HEK293 (cell line): ENCODE measurements around the gene STX10.

Source experiments
- AEBP2 ChIP-seq: fragments of 450-650 bp; formaldehyde crosslinking; IDR thresholded peaks from 2 replicates; pipeline ENCODE4 v1.5.1; 2016; ENCODE audit warnings: missing biosample characterization, missing genetic modification characterization, borderline replicate concordance
- ATF2 ChIP-seq: fragments of 450-650 bp; formaldehyde crosslinking; IDR thresholded peaks from 2 replicates; pipeline ENCODE4 v1.5.1; 2016; ENCODE audit warnings: missing biosample characterization, missing genetic modification characterization, low read depth
- BCL11B ChIP-seq: fragments of 450-650 bp; formaldehyde crosslinking; IDR thresholded peaks from 2 replicates; pipeline ENCODE4 v1.5.1; 2016; ENCODE audit warnings: low read depth, missing biosample characterization, missing genetic modification characterization
- GLIS2 ChIP-seq: fragments of 450-650 bp; formaldehyde crosslinking; IDR thresholded peaks from 2 replicates; pipeline ENCODE4 v1.5.1; 2016; ENCODE audit warnings: missing biosample characterization, missing genetic modification characterization
- HOXC10 ChIP-seq: sonication (generic); formaldehyde crosslinking; IDR thresholded peaks from 2 replicates; pipeline ENCODE4 v1.8.1; 2023; ENCODE audit warnings: mild to moderate bottlenecking, missing genetic modification reagents
- OVOL3 ChIP-seq: fragments of 450-650 bp; formaldehyde crosslinking; IDR thresholded peaks from 2 replicates; pipeline ENCODE4 v1.5.1; 2016; ENCODE audit warnings: missing biosample characterization, missing genetic modification characterization
- PATZ1 ChIP-seq: fragments of 450-650 bp; formaldehyde crosslinking; IDR thresholded peaks from 2 replicates; pipeline ENCODE4 v1.5.1; 2016; ENCODE audit warnings: missing biosample characterization, missing genetic modification characterization
- SETDB1 ChIP-seq: IDR thresholded peaks from one replicate; pipeline ENCODE4 v1.6.1; 2017; ENCODE audit warnings: mild to moderate bottlenecking, low read length, moderate library complexity, mixed read lengths; ENCODE audit not compliant: insufficient read length
- SP7 ChIP-seq: fragments of 450-650 bp; formaldehyde crosslinking; IDR thresholded peaks from 2 replicates; pipeline ENCODE4 v1.5.1; 2016; ENCODE audit warnings: missing biosample characterization, missing genetic modification characterization
- ZNF133 ChIP-seq: fragments of 450-650 bp; formaldehyde crosslinking; IDR thresholded peaks from 2 replicates; pipeline ENCODE4 v1.5.1; 2016; ENCODE audit warnings: missing biosample characterization, missing genetic modification characterization
- ZNF138 ChIP-seq: fragments of 450-650 bp; formaldehyde crosslinking; IDR thresholded peaks from 2 replicates; pipeline ENCODE4 v1.5.1; 2016; ENCODE audit warnings: missing biosample characterization, missing genetic modification characterization, borderline replicate concordance
- ZNF202 ChIP-seq: fragments of 450-650 bp; formaldehyde crosslinking; IDR thresholded peaks from 2 replicates; pipeline ENCODE4 v1.5.1; 2016; ENCODE audit warnings: missing biosample characterization, missing genetic modification characterization, borderline replicate concordance
- ZNF214 ChIP-seq: fragments of 450-650 bp; formaldehyde crosslinking; IDR thresholded peaks from 2 replicates; pipeline ENCODE4 v1.5.1; 2017; ENCODE audit warnings: missing biosample characterization, mild to moderate bottlenecking, missing genetic modification characterization, borderline replicate concordance
- ZNF223 ChIP-seq: fragments of 450-650 bp; formaldehyde crosslinking; IDR thresholded peaks from 2 replicates; pipeline ENCODE4 v1.5.1; 2016; ENCODE audit warnings: missing biosample characterization, missing genetic modification characterization
- ZNF239 ChIP-seq: fragments of 450-650 bp; formaldehyde crosslinking; IDR thresholded peaks from 2 replicates; pipeline ENCODE4 v1.5.1; 2016; ENCODE audit warnings: missing biosample characterization, missing genetic modification characterization
- ZNF37A ChIP-seq: fragments of 450-650 bp; IDR thresholded peaks from 2 replicates; pipeline ENCODE4 v1.5.1; 2018; ENCODE audit warnings: missing biosample characterization, missing genetic modification characterization
- ZNF391 ChIP-seq: fragments of 450-650 bp; formaldehyde crosslinking; IDR thresholded peaks from 2 replicates; pipeline ENCODE4 v1.5.1; 2016; ENCODE audit warnings: low read depth, missing biosample characterization, missing genetic modification characterization, borderline replicate concordance
- ZNF48 ChIP-seq: fragments of 450-650 bp; formaldehyde crosslinking; IDR thresholded peaks from 2 replicates; pipeline ENCODE4 v1.5.1; 2016; ENCODE audit warnings: missing biosample characterization, missing genetic modification characterization
- ZNF529 ChIP-seq: fragments of 450-650 bp; formaldehyde crosslinking; IDR thresholded peaks from 2 replicates; pipeline ENCODE4 v1.5.1; 2017; ENCODE audit warnings: missing genetic modification characterization, missing biosample characterization; ENCODE audit not compliant: insufficient replicate concordance
- ZNF561 ChIP-seq: fragments of 450-650 bp; IDR thresholded peaks from 2 replicates; pipeline ENCODE4 v1.5.1; 2018; ENCODE audit warnings: missing biosample characterization, missing genetic modification characterization, borderline replicate concordance
- ZNF621 ChIP-seq: fragments of 450-650 bp; formaldehyde crosslinking; IDR thresholded peaks from 2 replicates; pipeline ENCODE4 v1.5.1; 2017; ENCODE audit warnings: missing biosample characterization, missing genetic modification characterization
- ZNF623 ChIP-seq: fragments of 450-650 bp; formaldehyde crosslinking; IDR thresholded peaks from 2 replicates; pipeline ENCODE4 v1.5.1; 2016; ENCODE audit warnings: missing biosample characterization, missing genetic modification characterization
- ZNF645 ChIP-seq: fragments of 450-650 bp; formaldehyde crosslinking; IDR thresholded peaks from 2 replicates; pipeline ENCODE4; 2016; ENCODE audit warnings: missing biosample characterization, missing genetic modification characterization
- ZNF701 ChIP-seq: fragments of 450-650 bp; formaldehyde crosslinking; IDR thresholded peaks from 2 replicates; pipeline ENCODE4 v1.5.1; 2016; ENCODE audit warnings: missing biosample characterization, missing genetic modification characterization
- ZNF76 ChIP-seq: fragments of 450-650 bp; formaldehyde crosslinking; IDR thresholded peaks from 2 replicates; pipeline ENCODE4; 2016; ENCODE audit warnings: low read depth, missing biosample characterization, missing genetic modification characterization, borderline replicate concordance
- ZSCAN16 ChIP-seq: fragments of 450-650 bp; formaldehyde crosslinking; IDR thresholded peaks from 2 replicates; pipeline ENCODE4 v1.5.1; 2016; ENCODE audit warnings: missing biosample characterization, missing genetic modification characterization
- TF ChIP-seq, protein P1 (sequence below): fragments of 450-650 bp; formaldehyde crosslinking; IDR thresholded peaks from 2 replicates; pipeline ENCODE4 v1.5.1; 2017; ENCODE audit warnings: missing biosample characterization, missing genetic modification characterization
- TF ChIP-seq, protein P2 (sequence below): fragments of 450-650 bp; formaldehyde crosslinking; IDR thresholded peaks from 2 replicates; pipeline ENCODE4 v1.5.1; 2017; ENCODE audit warnings: missing biosample characterization, missing genetic modification characterization
- TF ChIP-seq, protein P3 (sequence below): fragments of 450-650 bp; formaldehyde crosslinking; IDR thresholded peaks from 2 replicates; pipeline ENCODE4 v1.5.1; 2016; ENCODE audit warnings: missing biosample characterization, missing genetic modification characterization

Gene STX10

GRCh38 chr19:13150931-13151604 lies 893 bp upstream of the STX10 start (continued):
- TF ChIP-seq SETDB1 (no peak), ZNF48 (tag by site-specific recombination) (no peak), GLIS2 (tag by site-specific recombination) (peak; percentile 96), ZNF214 (tag by site-specific recombination) (no peak), ZNF223 (tag by site-specific recombination) (no peak), ZNF138 (tag by site-specific recombination) (no peak), ZNF391 (tag by site-specific recombination) (no peak), ATF2 (tag by site-specific recombination) (no peak), OVOL3 (tag by site-specific recombination) (no peak), ZNF621 (tag by site-specific recombination) (no peak), ZNF561 (no peak), ZNF623 (peak; percentile 17; the same call in 1 of the 2 replicates), ZNF645 (no peak), ZNF701 (tag by site-specific recombination) (no peak), ZSCAN16 (tag by site-specific recombination) (peak; percentile 45; the same call in 1 of the 2 replicates), ZNF76 (tag by site-specific recombination) (peak; percentile 71), PATZ1 (tag by site-specific recombination) (no peak), BCL11B (tag by site-specific recombination) (no peak; the same call in 1 of the 2 replicates), SP7 (tag by site-specific recombination) (no peak; the same call in 1 of the 2 replicates), ZNF529 (tag by site-specific recombination) (no peak), AEBP2 (tag by site-specific recombination) (no peak), ZNF133 (tag by site-specific recombination) (no peak), ZNF37A (tag by site-specific recombination) (no peak), HOXC10 (CRISPR knock-in tag) (no peak), ZNF202 (tag by site-specific recombination) (no peak), ZNF239 (tag by site-specific recombination) (no peak)
- TF ChIP-seq, protein P1, sequence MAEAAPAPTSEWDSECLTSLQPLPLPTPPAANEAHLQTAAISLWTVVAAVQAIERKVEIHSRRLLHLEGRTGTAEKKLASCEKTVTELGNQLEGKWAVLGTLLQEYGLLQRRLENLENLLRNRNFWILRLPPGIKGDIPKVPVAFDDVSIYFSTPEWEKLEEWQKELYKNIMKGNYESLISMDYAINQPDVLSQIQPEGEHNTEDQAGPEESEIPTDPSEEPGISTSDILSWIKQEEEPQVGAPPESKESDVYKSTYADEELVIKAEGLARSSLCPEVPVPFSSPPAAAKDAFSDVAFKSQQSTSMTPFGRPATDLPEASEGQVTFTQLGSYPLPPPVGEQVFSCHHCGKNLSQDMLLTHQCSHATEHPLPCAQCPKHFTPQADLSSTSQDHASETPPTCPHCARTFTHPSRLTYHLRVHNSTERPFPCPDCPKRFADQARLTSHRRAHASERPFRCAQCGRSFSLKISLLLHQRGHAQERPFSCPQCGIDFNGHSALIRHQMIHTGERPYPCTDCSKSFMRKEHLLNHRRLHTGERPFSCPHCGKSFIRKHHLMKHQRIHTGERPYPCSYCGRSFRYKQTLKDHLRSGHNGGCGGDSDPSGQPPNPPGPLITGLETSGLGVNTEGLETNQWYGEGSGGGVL (tag by site-specific recombination): no peak
- TF ChIP-seq, protein P2, sequence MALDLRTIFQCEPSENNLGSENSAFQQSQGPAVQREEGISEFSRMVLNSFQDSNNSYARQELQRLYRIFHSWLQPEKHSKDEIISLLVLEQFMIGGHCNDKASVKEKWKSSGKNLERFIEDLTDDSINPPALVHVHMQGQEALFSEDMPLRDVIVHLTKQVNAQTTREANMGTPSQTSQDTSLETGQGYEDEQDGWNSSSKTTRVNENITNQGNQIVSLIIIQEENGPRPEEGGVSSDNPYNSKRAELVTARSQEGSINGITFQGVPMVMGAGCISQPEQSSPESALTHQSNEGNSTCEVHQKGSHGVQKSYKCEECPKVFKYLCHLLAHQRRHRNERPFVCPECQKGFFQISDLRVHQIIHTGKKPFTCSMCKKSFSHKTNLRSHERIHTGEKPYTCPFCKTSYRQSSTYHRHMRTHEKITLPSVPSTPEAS (tag by site-specific recombination): 0 out of 2 replicates have a peak, but pooled peaks have one; percentile 16
- TF ChIP-seq, protein P3, sequence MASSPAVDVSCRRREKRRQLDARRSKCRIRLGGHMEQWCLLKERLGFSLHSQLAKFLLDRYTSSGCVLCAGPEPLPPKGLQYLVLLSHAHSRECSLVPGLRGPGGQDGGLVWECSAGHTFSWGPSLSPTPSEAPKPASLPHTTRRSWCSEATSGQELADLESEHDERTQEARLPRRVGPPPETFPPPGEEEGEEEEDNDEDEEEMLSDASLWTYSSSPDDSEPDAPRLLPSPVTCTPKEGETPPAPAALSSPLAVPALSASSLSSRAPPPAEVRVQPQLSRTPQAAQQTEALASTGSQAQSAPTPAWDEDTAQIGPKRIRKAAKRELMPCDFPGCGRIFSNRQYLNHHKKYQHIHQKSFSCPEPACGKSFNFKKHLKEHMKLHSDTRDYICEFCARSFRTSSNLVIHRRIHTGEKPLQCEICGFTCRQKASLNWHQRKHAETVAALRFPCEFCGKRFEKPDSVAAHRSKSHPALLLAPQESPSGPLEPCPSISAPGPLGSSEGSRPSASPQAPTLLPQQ (tag by site-specific recombination): no peak; the same call in 1 of the 2 replicates
